ENCODE results near the gene RLBP1. TPM values are rescaled to one million over a fixed set of nuclear protein-coding genes. Genes with fewer than 3 reads are reported as not detected.

Gene RLBP1
- total and polyA plus RNA-seq, 2 experiments from 2014 or later: 0.40 TPM; not detected in 1

DNA sequence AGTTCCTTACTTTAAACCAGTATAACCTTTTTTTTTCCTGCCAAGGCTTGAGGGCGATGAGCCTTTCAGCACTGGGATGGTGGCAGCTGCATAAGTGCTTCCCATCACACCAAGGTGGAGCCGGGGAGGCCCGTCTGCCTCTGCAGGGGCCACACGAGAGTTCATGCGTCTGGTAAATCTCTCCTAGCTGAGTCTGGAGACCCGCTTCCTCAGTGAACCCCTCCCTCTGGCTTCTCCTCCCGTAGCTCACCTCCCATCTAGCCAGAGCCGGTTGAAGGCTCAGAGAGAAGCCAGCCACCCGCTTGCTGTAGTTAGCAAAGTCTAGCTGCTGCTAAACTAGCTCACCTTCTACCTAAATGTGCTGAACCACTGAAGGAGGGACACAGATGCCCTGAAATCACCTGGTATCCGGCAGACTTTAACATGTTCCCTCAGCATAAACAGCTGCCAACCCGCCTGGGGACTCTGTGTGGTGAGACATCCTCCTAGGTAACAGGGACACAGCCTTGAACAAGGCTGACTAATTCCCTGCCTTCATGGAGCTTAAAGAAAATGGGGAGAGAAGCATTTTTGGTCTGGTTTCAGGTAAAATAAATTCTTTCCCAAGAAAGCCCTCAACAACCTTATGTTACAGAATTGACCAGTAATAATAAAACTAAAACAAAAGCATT, 42.9 kb downstream of the RLBP1 start:
- H3K27me3 ChIP-seq: no peaks in the 10 kb centered on the region
- TF ChIP-seq, protein P1, sequence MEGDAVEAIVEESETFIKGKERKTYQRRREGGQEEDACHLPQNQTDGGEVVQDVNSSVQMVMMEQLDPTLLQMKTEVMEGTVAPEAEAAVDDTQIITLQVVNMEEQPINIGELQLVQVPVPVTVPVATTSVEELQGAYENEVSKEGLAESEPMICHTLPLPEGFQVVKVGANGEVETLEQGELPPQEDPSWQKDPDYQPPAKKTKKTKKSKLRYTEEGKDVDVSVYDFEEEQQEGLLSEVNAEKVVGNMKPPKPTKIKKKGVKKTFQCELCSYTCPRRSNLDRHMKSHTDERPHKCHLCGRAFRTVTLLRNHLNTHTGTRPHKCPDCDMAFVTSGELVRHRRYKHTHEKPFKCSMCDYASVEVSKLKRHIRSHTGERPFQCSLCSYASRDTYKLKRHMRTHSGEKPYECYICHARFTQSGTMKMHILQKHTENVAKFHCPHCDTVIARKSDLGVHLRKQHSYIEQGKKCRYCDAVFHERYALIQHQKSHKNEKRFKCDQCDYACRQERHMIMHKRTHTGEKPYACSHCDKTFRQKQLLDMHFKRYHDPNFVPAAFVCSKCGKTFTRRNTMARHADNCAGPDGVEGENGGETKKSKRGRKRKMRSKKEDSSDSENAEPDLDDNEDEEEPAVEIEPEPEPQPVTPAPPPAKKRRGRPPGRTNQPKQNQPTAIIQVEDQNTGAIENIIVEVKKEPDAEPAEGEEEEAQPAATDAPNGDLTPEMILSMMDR (IDR thresholded peaks at IDR 0.05; ENCODE audit: low read depth, low read length): no peak
- no peaks in the 10 kb centered on the region for H3K9me3 ChIP-seq (ENCODE audit: low read depth)
- peaks cover 9% of the 10 kb centered on the region for H3K4me1 ChIP-seq (ENCODE audit: low read depth)
- DNase-seq (ENCODE audit: low read depth in 1 of 2, low spot score in 1 of 2): peak in 1 of 2 donors; percentile 78
- H3K4me3 ChIP-seq: no peak overlapping the region
- H3K27ac ChIP-seq: peak overlapping the region; percentile 31
- H3K36me3 ChIP-seq: peaks cover 12% of the 10 kb centered on the region

DNA sequence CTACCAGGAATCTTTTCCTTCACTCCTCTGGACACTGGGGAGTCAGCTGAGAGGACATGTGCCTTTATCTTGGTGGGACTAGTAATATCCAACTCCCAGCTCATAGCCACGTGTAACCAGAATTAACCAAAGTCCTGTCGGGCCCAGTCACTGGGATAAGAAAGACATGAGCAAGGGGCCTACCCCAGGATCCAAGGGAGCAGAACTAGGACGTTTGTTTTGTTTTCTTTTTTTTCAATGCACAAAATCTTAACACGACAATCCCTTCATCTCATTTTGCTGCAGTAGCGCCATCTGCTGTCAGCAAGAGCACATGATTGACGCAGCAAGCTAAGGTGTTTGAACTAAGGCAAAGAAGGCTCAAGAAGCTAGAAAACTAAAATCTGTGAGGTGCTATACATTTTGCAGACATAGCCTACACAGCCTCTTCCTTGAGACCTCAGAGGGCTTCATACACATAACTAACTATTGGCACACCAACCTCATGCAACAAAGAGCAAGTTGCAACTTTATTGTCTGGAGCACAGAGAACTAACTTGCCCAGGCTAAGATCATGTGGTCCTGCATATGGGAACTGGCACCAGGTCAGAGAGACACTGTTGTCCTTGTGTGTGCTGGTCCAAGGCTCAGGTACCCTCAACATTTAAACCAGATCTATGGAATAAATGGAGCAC, 43.6 kb downstream of the RLBP1 start:
- peak; percentile 71 to 89 for DNase-seq (ENCODE audit: low read depth in 1 of 2, low spot score in 1 of 2)
- Histone ChIP-seq H3K27ac (peak overlapping the region; percentile 31), H3K36me3 (peaks cover 12% of the 10 kb centered on the region), H3K4me1 (ENCODE audit: low read depth) (peaks cover 9% of the 10 kb centered on the region), H3K9me3 (ENCODE audit: low read depth) (no peaks in the 10 kb centered on the region), H3K4me3 (no peak overlapping the region), H3K27me3 (no peaks in the 10 kb centered on the region)
- TF ChIP-seq, protein P1 (IDR thresholded peaks at IDR 0.05; ENCODE audit: low read depth, low read length): peak; percentile 88

DNA sequence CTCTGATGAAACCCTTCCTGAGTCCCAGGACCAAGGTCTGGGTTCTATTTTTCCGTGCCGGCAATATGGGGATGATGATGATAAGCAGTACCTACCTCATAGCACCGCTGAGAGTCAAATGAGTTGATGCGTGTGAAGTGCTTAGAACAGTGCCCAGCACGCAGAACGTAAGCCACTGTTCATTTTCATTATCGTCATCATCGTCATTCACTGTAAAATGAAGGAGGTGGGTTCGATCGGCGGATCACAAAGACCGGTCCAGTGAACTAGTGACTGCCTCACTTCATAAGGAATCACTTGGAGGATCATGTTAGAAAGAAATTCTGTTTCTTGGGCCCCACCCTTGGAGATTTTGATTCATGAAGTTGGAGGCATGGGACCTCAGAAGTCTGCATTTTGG, 44.3 kb downstream of the RLBP1 start:
- H3K4me1 ChIP-seq (ENCODE audit: low read depth): peaks cover 9% of the 10 kb centered on the region
- H3K36me3 ChIP-seq: peaks cover 12% of the 10 kb centered on the region
- no peak overlapping the region for H3K27ac ChIP-seq
- DNase-seq (ENCODE audit: low read depth in 1 of 2, low spot score in 1 of 2): no peak
- TF ChIP-seq, protein P1 (IDR thresholded peaks at IDR 0.05; ENCODE audit: low read depth, low read length): no peak
- H3K27me3 ChIP-seq: no peaks in the 10 kb centered on the region
- no peaks in the 10 kb centered on the region for H3K9me3 ChIP-seq (ENCODE audit: low read depth)
- no peak overlapping the region for H3K4me3 ChIP-seq

DNA sequence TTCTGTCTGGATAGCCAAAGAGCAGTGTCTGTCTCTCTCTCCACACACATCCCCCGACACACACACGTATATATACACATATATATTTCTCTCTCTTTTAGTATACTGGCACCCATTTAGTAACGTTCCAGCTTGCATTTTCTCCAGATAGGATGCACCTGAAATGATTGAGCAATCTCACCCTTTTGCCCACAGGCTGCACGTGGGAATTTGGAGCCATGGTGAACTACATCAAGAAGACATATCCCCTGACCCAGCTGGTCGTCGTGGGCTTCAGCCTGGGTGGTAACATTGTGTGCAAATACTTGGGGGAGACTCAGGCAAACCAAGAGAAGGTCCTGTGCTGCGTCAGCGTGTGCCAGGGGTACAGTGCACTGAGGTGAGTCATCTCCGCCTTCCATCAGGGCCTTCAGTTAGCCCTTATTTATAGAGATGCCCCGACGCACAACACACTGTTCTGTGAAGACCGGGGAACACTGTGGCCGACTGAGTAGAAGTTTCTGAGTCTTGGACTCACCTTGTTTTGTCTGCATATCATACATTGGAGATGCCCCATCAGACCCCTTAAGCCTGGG, 45.7 kb downstream of the RLBP1 start:
- Histone ChIP-seq H3K36me3 (peaks cover 12% of the 10 kb centered on the region), H3K4me1 (ENCODE audit: low read depth) (peaks cover 9% of the 10 kb centered on the region), H3K27ac (no peak overlapping the region), H3K9me3 (ENCODE audit: low read depth) (no peaks in the 10 kb centered on the region), H3K27me3 (no peaks in the 10 kb centered on the region), H3K4me3 (no peak overlapping the region)
- DNase-seq (ENCODE audit: low read depth in 1 of 2, low spot score in 1 of 2): no peak
- TF ChIP-seq, protein P1 (IDR thresholded peaks at IDR 0.05; ENCODE audit: low read depth, low read length): no peak

DNA sequence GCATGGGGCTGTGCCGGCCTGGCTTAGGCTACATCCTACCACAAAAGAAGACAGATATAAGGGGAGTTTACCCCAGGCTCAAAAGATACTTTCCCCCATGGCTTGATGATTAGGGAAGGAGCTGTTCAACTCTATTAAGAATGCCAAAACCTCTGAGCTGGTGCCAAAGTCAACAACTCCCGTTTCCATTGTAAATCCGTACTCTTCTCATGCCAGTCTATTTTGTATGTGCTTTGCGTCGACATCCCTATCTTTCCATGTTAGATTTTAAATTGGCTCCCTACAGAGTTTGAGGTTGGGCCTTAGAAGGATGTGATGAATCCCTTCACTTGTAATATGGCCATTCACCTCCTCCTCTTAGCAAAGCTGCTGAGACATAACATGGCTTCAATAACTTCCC, 46.9 kb downstream of the RLBP1 start:
- Histone ChIP-seq H3K9me3 (ENCODE audit: low read depth) (no peaks in the 10 kb centered on the region), H3K36me3 (peaks cover 12% of the 10 kb centered on the region), H3K27me3 (no peaks in the 10 kb centered on the region), H3K27ac (no peak overlapping the region), H3K4me3 (no peak overlapping the region), H3K4me1 (ENCODE audit: low read depth) (peaks cover 9% of the 10 kb centered on the region)
- DNase-seq (ENCODE audit: low read depth in 1 of 2, low spot score in 1 of 2): peak in 1 of 2 donors; percentile 61
- TF ChIP-seq, protein P1 (IDR thresholded peaks at IDR 0.05; ENCODE audit: low read depth, low read length): no peak

Data from cardiac muscle cell (in vitro differentiated cells and primary cell).